Embryonic facial prominence (tissue), 1 donor: ENCODE results near the gene KCNN2.

Source experiments
- DNase-seq: peaks from one replicate; pipeline ENCODE4 v3.0.0-alpha.2; 2016; ENCODE audit errors: extremely low spot score

The KCNN2 gene

DNA sequence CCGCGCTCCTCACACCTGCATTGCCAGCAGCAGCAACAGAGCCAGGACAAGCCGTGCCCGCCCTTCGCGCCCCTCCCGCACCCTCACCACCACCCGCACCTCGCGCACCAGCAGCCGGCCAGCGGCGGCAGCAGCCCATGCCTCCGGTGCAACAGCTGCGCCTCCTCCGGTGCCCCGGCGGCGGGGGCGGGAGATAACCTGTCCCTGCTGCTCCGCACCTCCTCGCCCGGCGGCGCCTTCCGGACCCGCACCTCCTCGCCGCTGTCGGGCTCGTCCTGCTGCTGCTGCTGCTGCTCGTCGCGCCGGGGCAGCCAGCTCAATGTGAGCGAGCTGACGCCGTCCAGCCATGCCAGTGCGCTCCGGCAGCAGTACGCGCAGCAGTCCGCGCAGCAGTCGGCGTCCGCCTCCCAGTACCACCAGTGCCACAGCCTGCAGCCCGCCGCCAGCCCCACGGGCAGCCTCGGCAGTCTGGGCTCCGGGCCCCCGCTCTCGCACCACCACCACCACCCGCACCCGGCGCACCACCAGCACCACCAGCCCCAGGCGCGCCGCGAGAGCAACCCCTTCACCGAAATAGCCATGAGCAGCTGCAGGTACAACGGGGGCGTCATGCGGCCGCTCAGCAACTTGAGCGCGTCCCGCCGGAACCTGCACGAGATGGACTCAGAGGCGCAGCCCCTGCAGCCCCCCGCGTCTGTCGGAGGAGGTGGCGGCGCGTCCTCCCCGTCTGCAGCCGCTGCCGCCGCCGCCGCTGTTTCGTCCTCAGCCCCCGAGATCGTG lies 517 bp downstream of the KCNN2 start:
- no peak for DNase-seq

DNA sequence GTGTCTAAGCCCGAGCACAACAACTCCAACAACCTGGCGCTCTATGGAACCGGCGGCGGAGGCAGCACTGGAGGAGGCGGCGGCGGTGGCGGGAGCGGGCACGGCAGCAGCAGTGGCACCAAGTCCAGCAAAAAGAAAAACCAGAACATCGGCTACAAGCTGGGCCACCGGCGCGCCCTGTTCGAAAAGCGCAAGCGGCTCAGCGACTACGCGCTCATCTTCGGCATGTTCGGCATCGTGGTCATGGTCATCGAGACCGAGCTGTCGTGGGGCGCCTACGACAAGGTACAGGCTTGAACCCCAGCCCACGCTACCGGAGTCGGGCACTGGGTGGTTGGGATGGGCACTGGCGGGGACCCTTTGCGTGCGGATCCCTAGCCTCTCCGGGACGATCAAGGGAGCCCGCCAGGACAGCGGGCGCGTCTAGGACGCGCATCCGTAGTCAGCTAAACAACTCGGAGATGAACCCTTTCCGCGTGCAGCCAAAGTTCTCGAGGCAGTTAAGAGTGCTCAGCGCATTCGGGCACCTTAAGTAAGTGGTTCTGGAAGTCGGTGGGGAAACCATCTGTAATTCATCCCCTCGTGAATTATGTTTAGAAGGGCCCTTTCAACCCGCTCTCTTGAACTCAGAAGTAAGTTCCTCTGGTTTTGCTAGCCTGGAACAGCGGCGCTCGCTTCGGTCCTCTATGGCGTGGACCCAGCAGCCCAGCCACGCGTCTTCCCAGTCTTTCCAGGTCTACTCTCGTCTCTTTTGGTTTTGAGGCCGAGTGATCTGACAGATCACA lies 1.3 kb downstream of the KCNN2 start:
- no peak for DNase-seq

DNA sequence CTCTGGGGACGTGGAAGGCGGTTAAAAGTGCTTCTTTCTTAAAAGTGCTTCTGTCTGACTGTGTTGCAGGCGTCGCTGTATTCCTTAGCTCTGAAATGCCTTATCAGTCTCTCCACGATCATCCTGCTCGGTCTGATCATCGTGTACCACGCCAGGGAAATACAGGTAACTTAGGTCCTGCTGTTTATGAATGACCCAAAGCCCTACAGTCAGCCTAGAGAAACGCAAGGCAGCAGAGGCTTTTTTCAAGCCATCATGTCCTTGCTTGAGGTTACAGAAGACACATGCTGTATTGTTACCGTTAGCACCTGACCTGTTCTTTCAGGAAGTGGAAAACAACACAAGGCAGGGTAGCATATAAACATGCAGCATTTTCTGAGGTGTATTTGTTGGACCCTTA lies 2.0 kb downstream of the KCNN2 start:
- DNase-seq: no peak

DNA sequence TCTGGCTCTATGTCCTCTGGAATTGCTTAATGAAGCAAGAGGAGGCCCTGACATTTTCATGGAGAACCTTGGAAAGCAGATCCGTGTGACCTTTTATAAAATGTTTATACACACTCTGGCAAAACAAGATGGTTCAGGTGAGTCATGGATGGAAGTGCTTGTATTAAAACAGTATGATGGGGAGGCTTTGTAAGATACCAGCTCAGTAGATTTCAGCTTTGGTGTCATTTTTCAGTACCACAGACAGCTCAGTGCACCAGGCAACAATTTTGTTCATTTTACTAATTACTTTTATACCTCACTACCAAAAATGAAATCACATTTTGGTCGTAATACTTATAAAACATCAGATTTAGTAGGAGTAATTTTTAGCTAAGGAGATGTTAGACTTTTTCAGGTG lies 5.2 kb downstream of the KCNN2 start:
- DNase-seq: no peak

DNA sequence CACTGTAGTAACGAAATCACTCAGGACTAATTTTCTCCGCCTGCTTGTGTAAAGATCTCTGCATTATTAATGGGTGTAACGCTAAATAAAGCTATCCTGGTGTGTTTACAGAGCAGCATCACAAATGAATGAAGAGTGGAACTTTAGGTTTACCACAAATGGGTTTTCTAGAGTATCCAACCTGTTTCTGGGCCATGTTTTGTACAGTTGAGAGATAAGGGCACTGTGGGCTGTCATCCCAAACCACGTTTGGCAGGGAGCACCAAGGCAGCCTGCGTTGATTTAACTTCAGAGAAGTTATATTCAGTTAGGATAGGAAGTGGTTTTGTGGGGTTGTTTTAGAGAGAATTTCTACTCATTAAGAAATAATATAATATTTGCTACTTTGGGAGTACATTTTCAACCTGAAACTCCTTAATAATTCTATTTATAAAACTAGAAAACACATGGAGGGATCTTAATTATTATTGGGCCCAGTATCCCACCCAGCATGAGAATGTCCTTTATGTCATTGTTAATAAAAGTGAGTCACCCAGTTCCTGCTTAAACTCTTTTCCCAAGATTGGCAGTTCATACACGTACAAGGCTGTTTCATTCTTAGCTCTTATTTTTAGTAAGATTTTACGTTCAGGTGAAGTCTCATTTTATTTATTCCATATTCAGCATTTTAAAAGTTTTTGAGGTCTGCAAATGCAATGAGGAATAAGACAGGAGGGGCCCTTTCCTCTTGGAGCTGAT lies 8.0 kb downstream of the KCNN2 start:
- no peak for DNase-seq

DNA sequence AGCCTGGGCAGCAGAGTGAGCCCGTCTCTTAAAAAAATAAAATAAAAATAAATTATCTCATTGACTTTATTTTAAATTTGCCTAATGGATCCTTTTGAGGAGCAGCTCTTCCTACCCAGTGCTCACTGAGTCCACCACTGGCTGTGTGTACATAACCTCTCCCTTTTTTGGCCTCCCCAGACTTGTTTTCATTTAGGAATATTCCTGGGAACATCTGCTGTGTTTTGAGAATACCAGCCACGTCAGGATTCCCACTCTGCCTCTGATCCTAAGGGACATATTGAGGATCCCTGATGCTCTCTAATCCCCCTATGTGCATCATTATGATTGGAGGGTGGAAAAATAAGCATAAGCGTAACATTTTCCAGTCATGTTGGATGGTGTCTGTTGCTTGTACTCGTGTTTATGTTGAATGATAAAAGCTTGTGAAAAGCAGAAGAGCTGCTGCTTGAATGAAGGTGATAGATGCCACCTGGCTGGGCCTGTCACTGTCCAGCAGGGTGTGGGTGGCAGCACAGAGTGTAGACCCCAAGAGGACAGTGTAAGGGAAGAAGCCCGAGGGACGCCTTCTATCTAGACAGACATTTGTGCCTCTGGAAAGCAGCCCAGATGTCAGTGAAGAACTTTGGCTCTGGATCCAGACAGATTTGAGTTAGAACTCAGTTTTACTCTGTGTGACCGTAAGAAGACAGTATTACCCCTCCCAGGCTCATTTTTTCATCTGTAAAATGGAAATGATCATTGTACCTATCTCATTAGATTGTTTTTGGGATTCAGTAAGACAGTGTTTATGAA lies 15.4 kb downstream of the KCNN2 start:
- no peak for DNase-seq

DNA sequence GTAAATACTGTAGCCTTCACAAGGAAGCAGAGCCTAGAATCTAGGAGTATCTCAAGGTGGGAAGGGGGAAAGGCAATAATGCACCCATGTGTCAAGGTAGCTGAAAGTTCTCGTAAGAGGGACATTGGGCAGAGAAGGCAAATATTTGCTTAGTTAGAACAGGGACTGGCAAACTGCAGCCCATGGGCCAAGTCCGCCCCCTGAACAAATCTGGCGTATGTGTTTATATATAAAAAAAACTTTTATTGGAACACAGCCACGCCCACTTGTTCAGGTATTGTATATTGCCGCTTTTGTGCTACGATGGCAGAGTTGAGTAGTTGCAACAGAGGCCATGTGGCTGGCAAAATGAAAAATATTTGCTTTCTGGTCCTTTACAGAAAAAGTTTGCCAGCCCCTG lies 16.1 kb downstream of the KCNN2 start:
- DNase-seq: no peak

DNA sequence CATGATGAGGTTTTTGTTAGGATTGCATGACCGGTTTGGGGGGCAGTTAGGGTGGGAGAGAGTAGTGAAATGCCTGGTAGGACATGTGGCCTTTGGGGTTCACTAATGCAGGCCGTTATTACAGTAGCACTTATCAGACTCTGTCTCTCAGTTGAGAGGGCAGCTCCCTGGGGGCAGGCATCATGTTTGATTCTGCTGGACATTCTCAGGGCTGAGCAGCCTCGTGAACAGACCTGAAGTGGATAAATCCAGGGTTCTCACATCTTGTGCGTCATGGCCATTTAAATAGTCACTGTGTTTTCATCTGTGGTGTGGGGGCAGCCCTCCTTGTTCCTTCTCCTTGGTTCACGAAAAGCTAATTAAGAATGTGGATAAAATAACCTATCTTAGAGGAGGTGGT lies 18.9 kb downstream of the KCNN2 start:
- DNase-seq: no peak

DNA sequence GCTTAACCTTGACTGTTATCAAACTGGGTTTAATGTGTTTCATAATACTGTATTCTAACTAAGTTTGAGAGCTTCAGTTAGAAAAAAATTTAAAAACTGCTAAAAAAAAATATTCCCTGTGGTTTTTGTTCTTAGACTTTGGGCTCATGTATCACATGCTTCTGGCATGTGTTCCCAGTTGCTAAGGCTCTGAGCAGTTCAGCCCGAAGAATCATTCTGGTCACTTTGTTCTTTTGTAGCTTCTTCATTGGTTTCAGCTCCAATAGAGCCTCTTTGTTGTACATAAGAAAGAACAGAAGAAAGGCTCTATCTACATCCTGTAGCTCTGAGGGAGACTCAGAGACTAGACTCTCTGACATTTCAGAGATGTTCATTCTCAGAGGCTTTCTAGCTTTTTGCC lies 25.6 kb downstream of the KCNN2 start:
- DNase-seq: no peak

DNA sequence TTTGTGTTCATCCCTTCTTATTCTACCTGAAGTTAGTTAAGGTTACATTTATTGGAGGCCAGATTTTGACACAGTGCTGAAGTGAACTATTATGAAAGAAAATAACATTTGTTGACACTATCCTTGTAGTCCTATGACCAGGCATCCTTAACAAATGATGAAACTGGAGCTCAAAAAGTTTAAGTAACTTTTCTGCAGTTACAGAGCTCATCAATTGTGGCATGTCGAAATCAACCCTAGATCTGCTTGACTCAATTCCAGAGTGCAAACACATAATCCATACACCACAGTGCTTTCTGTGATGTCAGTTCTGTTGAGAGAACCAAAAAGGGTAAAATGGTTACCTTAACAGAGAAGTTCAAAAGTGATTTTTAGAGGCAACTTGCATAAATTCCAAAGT lies 28.6 kb downstream of the KCNN2 start:
- no peak for DNase-seq

DNA sequence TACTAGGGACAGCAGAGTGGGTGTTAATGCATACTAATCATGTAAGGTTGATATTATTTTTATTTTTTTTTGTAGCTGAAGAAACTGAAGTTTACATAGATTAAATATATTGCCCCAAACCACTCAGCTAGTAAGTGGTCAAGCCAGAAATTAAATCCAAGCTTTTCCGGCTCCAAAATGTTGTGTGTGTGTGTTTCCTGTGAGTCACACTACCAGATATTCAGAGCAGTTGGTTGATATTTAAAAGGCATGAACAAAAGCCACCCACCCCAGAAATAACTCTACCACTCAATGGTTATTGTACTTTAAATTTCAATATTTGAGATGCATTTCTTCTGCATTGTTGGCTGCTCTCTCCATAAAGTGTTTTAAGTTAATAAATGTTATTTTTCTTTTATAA lies 29.5 kb downstream of the KCNN2 start:
- no peak for DNase-seq

DNA sequence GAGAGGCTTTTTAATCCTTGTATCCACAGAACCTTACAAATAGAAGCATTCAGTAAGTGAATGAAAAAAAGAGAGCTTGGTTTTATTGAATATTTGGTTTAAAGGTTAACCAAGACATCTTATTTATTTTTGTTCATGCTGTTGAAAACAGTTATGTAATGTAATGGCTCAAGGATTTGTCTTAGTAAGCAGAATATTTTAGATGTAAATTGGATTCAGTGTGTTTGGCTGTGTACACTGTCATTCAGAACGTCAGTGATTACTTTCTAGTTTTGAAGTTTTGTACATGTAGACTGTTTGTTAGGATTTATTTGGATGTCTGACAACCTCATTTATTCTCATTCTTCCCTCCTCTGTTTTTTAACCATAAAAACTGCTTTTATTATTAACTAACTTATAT lies 31.3 kb downstream of the KCNN2 start:
- no peak for DNase-seq

DNA sequence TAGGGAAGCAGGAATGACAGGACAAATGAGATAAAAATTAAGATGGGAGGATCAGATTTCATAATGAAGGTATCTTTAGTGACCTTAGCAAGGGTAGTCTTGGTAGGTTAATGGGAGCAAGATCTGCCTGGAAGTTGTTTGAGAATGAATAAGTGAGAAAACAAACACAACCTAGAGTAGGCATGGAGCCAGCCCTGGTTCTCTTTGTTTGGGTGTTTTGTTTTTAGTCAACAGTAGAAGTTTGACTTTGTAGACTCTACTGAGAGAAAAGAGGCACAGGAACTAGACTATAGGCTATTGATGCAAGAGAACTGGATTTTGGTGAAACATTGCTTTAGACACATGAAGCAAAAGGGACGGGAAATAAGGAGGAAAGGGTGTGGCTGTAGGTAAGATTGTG lies 40.3 kb downstream of the KCNN2 start:
- DNase-seq: no peak

DNA sequence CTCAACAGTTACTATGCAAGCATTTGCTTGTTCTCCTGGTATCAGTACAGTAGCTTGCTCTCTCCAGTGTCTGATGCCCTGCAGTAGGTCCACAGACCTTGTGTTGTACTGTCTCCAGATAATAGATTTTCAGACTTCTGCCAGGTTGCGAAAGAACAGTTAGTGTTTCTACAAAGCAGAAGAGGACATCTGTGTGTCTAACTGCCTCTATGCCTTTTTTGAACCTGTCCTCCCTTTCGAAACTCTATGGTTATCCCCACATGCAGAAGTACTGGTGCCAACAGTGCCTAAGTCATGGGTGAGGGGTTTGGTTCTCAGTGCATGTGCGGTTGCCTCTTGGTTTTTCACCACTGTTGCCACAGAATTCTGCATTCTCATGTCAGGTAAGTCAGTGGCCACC lies 45.9 kb downstream of the KCNN2 start:
- DNase-seq: no peak

DNA sequence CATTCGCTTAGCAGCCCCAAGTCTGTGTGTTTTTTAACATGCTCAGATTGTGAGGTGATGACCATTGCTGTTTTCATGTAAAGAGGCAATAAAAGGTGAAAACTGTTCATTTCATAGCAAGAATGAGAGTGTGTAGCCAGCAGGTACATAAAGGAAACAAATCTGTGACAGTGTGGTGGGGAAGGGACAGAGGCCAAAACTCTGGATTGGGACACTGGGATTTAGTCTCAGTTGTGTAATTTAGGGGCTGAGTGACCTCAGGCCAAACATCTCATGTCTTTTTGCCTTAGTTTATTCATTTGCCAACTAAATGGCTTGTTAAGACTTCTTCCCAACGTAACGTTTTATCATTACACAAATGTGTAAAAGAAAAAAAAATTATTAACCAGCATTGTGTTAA lies 47.0 kb downstream of the KCNN2 start:
- no peak for DNase-seq

DNA sequence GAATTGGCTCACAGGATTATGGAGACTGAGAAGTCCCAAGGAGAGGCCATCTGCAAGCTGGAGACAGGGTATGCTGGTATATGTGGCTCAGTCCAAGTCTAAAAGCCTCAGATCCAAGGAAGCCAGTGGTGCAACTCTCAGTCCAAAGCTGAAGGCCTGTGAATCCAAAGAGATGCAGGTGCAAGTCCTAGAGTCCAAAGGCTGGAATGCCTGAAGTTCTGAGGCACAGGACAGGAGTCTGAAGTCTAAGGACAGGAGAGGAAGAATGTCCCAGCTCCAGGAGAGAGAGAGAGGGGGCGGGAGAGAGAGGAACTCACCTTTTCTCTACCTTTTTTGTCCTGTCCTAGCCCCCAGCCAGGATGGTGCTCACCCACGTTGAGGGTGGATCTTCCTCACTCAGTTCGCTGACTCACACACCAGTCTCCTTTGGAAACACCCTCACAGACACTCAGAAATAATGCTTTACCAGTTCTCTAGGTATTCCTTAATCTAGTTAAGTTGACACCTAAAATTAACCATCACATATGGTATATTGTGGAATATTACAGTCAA lies 49.6 kb downstream of the KCNN2 start:
- no peak for DNase-seq

DNA sequence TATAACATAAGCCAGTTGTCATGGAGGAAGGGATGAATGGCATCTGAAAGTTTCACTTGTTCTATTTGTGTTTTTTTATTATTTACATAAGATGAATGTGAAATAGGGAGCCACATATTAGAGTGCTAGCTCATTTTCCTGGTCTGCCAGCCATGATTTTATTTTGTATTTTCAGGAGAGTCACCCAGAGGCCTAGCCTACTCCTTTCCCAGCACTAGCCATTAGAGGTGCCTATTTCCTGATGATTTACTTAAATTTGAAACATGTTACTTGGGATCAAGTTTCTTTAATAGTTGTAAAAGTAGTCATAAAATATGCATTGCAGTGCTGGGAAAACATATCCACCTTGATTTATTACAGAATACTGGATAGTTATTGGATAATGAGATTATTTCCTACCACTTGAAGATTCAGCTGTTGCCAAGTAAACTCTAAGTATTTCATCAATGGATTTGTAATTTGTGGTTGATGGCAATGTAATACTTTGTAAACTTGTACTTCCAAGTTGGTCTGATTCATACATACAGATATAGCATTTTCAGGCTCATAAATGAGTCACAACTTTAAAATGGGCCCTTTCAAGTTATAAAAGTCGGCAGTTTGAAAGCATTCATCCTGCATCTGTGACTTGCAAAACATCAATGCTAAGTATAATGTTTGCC lies 50.8 kb downstream of the KCNN2 start:
- no peak for DNase-seq

DNA sequence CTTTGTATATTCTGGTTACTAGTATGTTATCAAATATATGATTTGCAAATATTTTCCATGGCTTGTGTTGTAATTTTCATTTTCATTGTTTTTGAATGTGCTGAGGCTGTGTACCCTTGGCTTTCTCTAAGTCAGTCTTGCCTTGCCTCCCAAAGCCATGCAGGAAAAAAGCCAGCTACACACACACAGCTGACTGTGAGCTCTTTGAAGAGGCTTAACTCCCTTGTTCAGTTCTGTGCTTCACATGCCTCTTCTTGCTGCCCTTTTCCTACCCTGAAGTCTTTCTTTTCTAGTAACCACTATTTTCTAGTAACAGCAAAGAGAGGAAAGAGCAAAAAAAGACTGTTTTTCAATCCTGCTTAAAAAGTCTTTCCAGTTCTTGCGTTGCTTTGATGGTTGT lies 53.9 kb downstream of the KCNN2 start:
- no peak for DNase-seq

DNA sequence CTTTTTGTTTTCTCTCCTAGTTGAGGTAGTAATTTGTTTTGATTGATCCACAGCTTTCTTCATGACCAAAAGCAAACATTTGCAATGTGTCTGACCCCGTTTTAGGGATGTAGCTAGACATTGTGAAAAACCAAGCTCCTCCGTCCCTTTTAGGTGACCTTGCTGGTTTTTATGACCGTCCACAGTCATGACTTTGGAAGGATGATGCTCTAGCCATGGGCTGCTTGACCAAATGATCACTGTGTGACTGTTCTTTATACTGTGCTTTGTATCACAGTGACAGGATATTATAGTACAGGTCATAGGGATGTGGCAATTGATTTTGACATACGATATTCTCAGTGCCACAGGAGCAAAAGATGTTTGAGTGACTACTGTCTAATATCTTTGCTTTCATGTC lies 54.4 kb downstream of the KCNN2 start:
- no peak for DNase-seq

DNA sequence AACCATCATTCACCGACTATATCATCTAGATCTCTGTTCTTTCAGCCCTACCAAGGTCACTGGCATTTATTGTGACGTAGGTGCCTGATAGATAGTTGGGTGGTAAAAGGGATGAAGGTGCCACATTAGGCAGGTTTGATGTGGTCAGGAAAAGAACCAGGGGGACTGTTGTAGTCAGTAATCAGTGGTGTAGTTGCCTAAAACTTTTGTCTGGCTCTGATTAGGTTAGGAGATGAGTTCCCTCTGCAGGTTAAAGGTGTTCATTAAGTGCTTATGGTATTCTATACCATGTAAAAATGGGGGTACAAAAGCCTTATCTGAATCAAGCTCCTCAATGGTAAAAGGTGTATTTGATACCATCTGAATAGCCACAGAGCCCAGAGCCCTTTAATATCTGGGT lies 55.6 kb downstream of the KCNN2 start:
- DNase-seq: no peak
